ENCODE data around the gene ZCCHC9.

The ZCCHC9 gene

DNA sequence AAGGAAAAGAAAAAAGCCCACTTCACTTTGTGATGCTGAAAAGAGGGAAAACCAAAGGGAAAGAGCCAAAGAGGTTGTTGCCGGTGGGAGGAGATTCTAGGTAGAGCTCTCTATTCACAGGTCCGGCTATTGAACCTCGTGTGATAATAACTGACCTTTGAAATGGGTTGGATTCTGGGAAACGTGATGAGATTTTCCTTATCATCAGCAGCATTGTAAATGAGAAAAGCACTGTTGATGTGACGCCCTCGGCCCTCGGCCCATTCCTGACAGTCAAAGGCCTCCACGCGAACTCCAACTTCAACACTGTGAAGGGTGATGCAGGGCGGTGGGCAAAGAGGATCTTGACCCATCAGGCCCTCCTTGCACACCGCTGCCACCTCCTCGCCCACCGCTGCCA lies 43.3 kb downstream of the ZCCHC9 start:
- no peak overlapping the region for H3K9ac ChIP-seq (ENCODE audit: low read length)
- no peak overlapping the region for H3K4me3 ChIP-seq (ENCODE audit: low read length)
- no peaks in the 10 kb centered on the region for H3K27me3 ChIP-seq (ENCODE audit: control insufficient read depth, insufficient read depth, low read length)
- H3K36me3 ChIP-seq (ENCODE audit: control insufficient read depth, insufficient read depth, low read length): no peaks in the 10 kb centered on the region
- H3K27ac ChIP-seq (ENCODE audit: low read depth, low read length): no peak overlapping the region
- H3K4me1 ChIP-seq (ENCODE audit: control insufficient read depth, insufficient read depth, low read length): no peaks in the 10 kb centered on the region

DNA sequence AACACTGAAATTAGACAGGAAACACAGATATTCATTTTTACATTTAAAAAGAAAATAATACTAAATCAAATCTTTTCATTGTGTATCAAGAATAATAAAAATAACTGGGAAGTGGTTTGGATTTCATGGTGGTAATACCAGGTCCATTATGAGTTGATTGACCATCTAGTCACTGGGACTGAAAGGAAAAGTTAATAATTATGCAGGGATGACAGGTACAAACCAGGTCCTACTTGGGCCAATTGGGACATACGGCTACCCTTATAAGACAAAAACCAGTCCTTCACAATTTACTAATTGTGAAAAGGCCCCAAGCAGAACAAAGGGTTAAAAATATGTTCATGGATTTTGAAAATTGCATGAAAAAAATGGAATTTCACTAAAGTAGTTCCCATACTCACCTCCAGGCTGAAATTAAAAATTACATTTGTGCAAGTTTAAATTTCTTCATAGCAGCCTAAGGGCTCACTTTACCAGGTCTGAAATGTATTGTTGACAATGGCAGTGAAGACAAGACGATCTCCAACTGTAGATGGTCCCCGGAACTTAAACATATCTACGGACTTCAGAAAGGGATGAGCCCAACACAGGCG lies 44.1 kb downstream of the ZCCHC9 start:
- H3K27ac ChIP-seq (ENCODE audit: low read depth, low read length): no peak overlapping the region
- H3K4me3 ChIP-seq (ENCODE audit: low read length): no peak overlapping the region
- no peaks in the 10 kb centered on the region for H3K27me3 ChIP-seq (ENCODE audit: control insufficient read depth, insufficient read depth, low read length)
- H3K9ac ChIP-seq (ENCODE audit: low read length): no peak overlapping the region
- no peaks in the 10 kb centered on the region for H3K36me3 ChIP-seq (ENCODE audit: control insufficient read depth, insufficient read depth, low read length)
- H3K4me1 ChIP-seq (ENCODE audit: control insufficient read depth, insufficient read depth, low read length): no peaks in the 10 kb centered on the region

DNA sequence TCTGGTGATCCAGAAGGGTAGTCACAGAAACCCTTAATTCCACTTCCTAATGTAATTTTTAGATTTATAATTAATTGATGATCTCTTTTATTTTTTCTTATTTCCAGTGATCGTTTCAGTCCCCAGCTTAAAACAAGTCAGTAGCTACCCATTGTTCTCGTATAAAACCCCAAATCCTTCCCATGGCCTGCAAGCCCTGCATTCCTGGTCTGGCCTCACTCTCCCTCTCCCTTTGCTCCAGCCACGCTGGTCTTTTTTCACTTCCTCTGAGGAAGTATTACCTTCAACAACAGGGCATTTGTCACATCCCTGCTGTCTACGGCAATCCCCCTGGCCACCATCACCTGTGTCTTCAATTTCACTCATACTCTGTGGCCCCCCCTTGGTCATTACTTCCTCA lies 47.8 kb downstream of the ZCCHC9 start:
- Histone ChIP-seq H3K4me3 (ENCODE audit: low read length) (no peak overlapping the region), H3K27me3 (ENCODE audit: control insufficient read depth, insufficient read depth, low read length) (no peaks in the 10 kb centered on the region), H3K27ac (ENCODE audit: low read depth, low read length) (no peak overlapping the region), H3K4me1 (ENCODE audit: control insufficient read depth, insufficient read depth, low read length) (no peaks in the 10 kb centered on the region), H3K9ac (ENCODE audit: low read length) (no peak overlapping the region), H3K36me3 (ENCODE audit: control insufficient read depth, insufficient read depth, low read length) (no peaks in the 10 kb centered on the region)

- no peak overlapping the region for H3K4me3 ChIP-seq (ENCODE audit: low read length)
- H3K27ac ChIP-seq (ENCODE audit: low read depth, low read length): no peak overlapping the region
- no peaks in the 10 kb centered on the region for H3K36me3 ChIP-seq (ENCODE audit: control insufficient read depth, insufficient read depth, low read length)
- H3K4me1 ChIP-seq (ENCODE audit: control insufficient read depth, insufficient read depth, low read length): no peaks in the 10 kb centered on the region
- no peaks in the 10 kb centered on the region for H3K27me3 ChIP-seq (ENCODE audit: control insufficient read depth, insufficient read depth, low read length)
- H3K9ac ChIP-seq (ENCODE audit: low read length): no peak overlapping the region
Measured at GRCh38 chr5:81350507-81350906, 49.1 kb downstream of the ZCCHC9 start.

GRCh38 chr5:81353189-81353588 lies 51.8 kb downstream of the ZCCHC9 start:
- Histone ChIP-seq H3K9ac (ENCODE audit: low read length) (no peak overlapping the region), H3K27me3 (ENCODE audit: control insufficient read depth, insufficient read depth, low read length) (no peaks in the 10 kb centered on the region), H3K27ac (ENCODE audit: low read depth, low read length) (no peak overlapping the region), H3K4me1 (ENCODE audit: control insufficient read depth, insufficient read depth, low read length) (no peaks in the 10 kb centered on the region), H3K36me3 (ENCODE audit: control insufficient read depth, insufficient read depth, low read length) (no peaks in the 10 kb centered on the region), H3K4me3 (ENCODE audit: low read length) (no peak overlapping the region)

DNA sequence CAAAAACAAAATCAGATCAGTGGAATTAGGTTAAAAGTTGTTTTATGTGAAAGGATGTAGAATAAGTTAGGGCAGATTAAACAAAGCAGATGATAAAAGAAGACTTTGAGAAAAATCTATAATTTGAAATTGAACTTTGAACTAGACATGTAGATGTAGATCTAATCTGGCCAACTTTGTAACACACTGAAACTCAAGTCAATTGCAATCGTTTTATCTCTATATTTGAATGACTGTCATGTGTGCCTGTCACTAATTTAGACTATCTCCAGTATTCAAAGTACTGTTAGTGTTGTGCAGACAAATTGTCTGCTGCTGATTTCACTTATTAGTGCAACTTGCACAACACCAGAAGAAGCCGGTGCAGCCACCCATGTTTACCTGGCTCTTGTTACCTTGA lies 52.7 kb downstream of the ZCCHC9 start:
- Histone ChIP-seq H3K9ac (ENCODE audit: low read length) (no peak overlapping the region), H3K4me1 (ENCODE audit: control insufficient read depth, insufficient read depth, low read length) (no peaks in the 10 kb centered on the region), H3K36me3 (ENCODE audit: control insufficient read depth, insufficient read depth, low read length) (no peaks in the 10 kb centered on the region), H3K4me3 (ENCODE audit: low read length) (no peak overlapping the region), H3K27me3 (ENCODE audit: control insufficient read depth, insufficient read depth, low read length) (no peaks in the 10 kb centered on the region), H3K27ac (ENCODE audit: low read depth, low read length) (no peak overlapping the region)

- no peak overlapping the region for H3K9ac ChIP-seq (ENCODE audit: low read length)
- no peak overlapping the region for H3K27ac ChIP-seq (ENCODE audit: low read depth, low read length)
- no peak overlapping the region for H3K4me3 ChIP-seq (ENCODE audit: low read length)
- no peaks in the 10 kb centered on the region for H3K36me3 ChIP-seq (ENCODE audit: control insufficient read depth, insufficient read depth, low read length)
- no peaks in the 10 kb centered on the region for H3K4me1 ChIP-seq (ENCODE audit: control insufficient read depth, insufficient read depth, low read length)
- no peaks in the 10 kb centered on the region for H3K27me3 ChIP-seq (ENCODE audit: control insufficient read depth, insufficient read depth, low read length)
Measured at GRCh38 chr5:81355291-81356251, 54.2 kb downstream of the ZCCHC9 start.

GRCh38 chr5:81359108-81359507 lies 57.7 kb downstream of the ZCCHC9 start:
- H3K4me1 ChIP-seq (ENCODE audit: control insufficient read depth, insufficient read depth, low read length): no peaks in the 10 kb centered on the region
- H3K4me3 ChIP-seq (ENCODE audit: low read length): no peak overlapping the region
- H3K27ac ChIP-seq (ENCODE audit: low read depth, low read length): no peak overlapping the region
- H3K9ac ChIP-seq (ENCODE audit: low read length): no peak overlapping the region
- no peaks in the 10 kb centered on the region for H3K36me3 ChIP-seq (ENCODE audit: control insufficient read depth, insufficient read depth, low read length)
- H3K27me3 ChIP-seq (ENCODE audit: control insufficient read depth, insufficient read depth, low read length): no peaks in the 10 kb centered on the region

GRCh38 chr5:81359881-81360280 lies 58.5 kb downstream of the ZCCHC9 start:
- no peak overlapping the region for H3K27ac ChIP-seq (ENCODE audit: low read depth, low read length)
- no peak overlapping the region for H3K4me3 ChIP-seq (ENCODE audit: low read length)
- H3K4me1 ChIP-seq (ENCODE audit: control insufficient read depth, insufficient read depth, low read length): no peaks in the 10 kb centered on the region
- no peak overlapping the region for H3K9ac ChIP-seq (ENCODE audit: low read length)
- H3K27me3 ChIP-seq (ENCODE audit: control insufficient read depth, insufficient read depth, low read length): no peaks in the 10 kb centered on the region
- H3K36me3 ChIP-seq (ENCODE audit: control insufficient read depth, insufficient read depth, low read length): no peaks in the 10 kb centered on the region

DNA sequence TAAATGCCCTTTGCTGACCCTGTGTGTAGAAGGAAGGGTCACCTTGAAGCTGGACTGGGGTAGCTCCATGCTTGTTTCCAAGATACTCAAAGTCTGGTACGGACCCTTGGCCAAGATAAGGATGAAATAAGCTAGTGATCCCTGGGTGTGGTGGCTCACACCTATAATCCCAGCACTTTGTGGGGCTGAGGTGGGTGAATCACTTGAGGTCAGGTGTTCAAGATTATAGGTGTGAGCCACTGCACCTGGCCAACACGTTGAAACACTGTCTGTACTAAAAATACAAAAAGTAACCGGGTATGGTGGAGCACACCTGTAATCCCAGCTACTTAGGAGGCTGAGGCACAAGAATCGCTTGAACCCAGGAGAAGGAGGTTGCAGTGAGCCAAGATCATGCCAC lies 59.3 kb downstream of the ZCCHC9 start:
- Histone ChIP-seq H3K4me3 (ENCODE audit: low read length) (no peak overlapping the region), H3K36me3 (ENCODE audit: control insufficient read depth, insufficient read depth, low read length) (no peaks in the 10 kb centered on the region), H3K4me1 (ENCODE audit: control insufficient read depth, insufficient read depth, low read length) (no peaks in the 10 kb centered on the region), H3K27me3 (ENCODE audit: control insufficient read depth, insufficient read depth, low read length) (no peaks in the 10 kb centered on the region), H3K27ac (ENCODE audit: low read depth, low read length) (no peak overlapping the region), H3K9ac (ENCODE audit: low read length) (no peak overlapping the region)

DNA sequence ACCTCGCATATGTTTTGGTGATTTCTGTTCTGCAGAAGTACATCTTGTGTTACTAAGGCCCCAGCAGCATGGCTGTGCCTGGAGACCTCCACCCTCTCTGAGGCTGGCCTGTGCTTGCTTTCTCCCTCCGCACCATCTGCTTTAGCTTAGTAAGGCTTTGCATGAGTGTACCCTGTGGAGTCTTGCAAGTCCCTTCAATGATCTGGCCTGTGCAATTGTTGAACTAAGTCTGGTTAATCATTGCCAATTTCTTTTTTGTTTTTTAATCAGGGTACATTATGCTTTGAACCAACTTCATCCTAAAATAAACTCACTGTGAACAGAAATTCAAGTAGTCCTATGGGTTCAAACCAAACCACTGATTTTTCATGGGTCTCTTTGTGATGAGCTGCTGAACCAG lies 60.2 kb downstream of the ZCCHC9 start:
- Histone ChIP-seq H3K4me3 (ENCODE audit: low read length) (no peak overlapping the region), H3K27me3 (ENCODE audit: control insufficient read depth, insufficient read depth, low read length) (no peaks in the 10 kb centered on the region), H3K27ac (ENCODE audit: low read depth, low read length) (no peak overlapping the region), H3K36me3 (ENCODE audit: control insufficient read depth, insufficient read depth, low read length) (no peaks in the 10 kb centered on the region), H3K4me1 (ENCODE audit: control insufficient read depth, insufficient read depth, low read length) (no peaks in the 10 kb centered on the region), H3K9ac (ENCODE audit: low read length) (no peak overlapping the region)

All from rectal smooth muscle tissue (tissue), 1 donor.